Measurements from ENCODE around the gene OSBPL7. TPM values are rescaled to one million over a fixed set of nuclear protein-coding genes. Genes with fewer than 3 reads are reported as not detected.
A peak's percentile ranks its signal among the peaks of the same experiment; 100 is the strongest.

Gene OSBPL7
- total and polyA plus RNA-seq, 2 experiments from 2014 or later = 12.1 to 20.5 TPM

- H3K27ac ChIP-seq = no peak overlapping the region
- H3K36me3 ChIP-seq = no peaks in the 10 kb centered on the region
- no peak for TF ChIP-seq CTCF (IDR thresholded peaks at IDR 0.05; ENCODE audit: low read depth, low read length)
- no peak for DNase-seq (ENCODE audit: low read depth in 1 of 2, low spot score in 1 of 2)
- H3K27me3 ChIP-seq = peaks cover 9% of the 10 kb centered on the region
- H3K9me3 ChIP-seq (ENCODE audit: low read depth) = no peaks in the 10 kb centered on the region
- H3K4me3 ChIP-seq = no peak overlapping the region
- peaks cover 16% of the 10 kb centered on the region for H3K4me1 ChIP-seq (ENCODE audit: low read depth)
These were observed 19.7 kb downstream of the OSBPL7 start for GRCh38 chr17:47801906-47802305.

- H3K4me3 ChIP-seq = no peak overlapping the region
- DNase-seq (ENCODE audit: low read depth in 1 of 2, low spot score in 1 of 2) = no peak
- peaks cover 9% of the 10 kb centered on the region for H3K27me3 ChIP-seq
- no peak for TF ChIP-seq CTCF (IDR thresholded peaks at IDR 0.05; ENCODE audit: low read depth, low read length)
- H3K27ac ChIP-seq = no peak overlapping the region
- H3K4me1 ChIP-seq (ENCODE audit: low read depth) = peaks cover 16% of the 10 kb centered on the region
- H3K36me3 ChIP-seq = no peaks in the 10 kb centered on the region
- H3K9me3 ChIP-seq (ENCODE audit: low read depth) = no peaks in the 10 kb centered on the region
These were observed 20.3 kb downstream of the OSBPL7 start for GRCh38 chr17:47801176-47801765.

- Histone ChIP-seq H3K36me3 (no peaks in the 10 kb centered on the region), H3K27ac (no peak overlapping the region), H3K27me3 (peaks cover 9% of the 10 kb centered on the region), H3K4me3 (no peak overlapping the region), H3K9me3 (ENCODE audit: low read depth) (no peaks in the 10 kb centered on the region), H3K4me1 (ENCODE audit: low read depth) (peaks cover 12% of the 10 kb centered on the region)
- TF ChIP-seq CTCF (IDR thresholded peaks at IDR 0.05; ENCODE audit: low read depth, low read length) = no peak
- no peak for DNase-seq (ENCODE audit: low read depth in 1 of 2, low spot score in 1 of 2)
These were observed 20.9 kb downstream of the OSBPL7 start for GRCh38 chr17:47800686-47801085.

GRCh38 chr17:47797797-47798196 is 23.8 kb downstream of the OSBPL7 start:
- Histone ChIP-seq H3K4me1 (ENCODE audit: low read depth) (no peaks in the 10 kb centered on the region), H3K27ac (no peak overlapping the region), H3K4me3 (no peak overlapping the region), H3K27me3 (peaks cover 38% of the 10 kb centered on the region), H3K36me3 (no peaks in the 10 kb centered on the region), H3K9me3 (ENCODE audit: low read depth) (no peaks in the 10 kb centered on the region)
- DNase-seq (ENCODE audit: low read depth in 1 of 2, low spot score in 1 of 2) = peak; percentile 35 to 68
- TF ChIP-seq CTCF (IDR thresholded peaks at IDR 0.05; ENCODE audit: low read depth, low read length) = no peak

DNA sequence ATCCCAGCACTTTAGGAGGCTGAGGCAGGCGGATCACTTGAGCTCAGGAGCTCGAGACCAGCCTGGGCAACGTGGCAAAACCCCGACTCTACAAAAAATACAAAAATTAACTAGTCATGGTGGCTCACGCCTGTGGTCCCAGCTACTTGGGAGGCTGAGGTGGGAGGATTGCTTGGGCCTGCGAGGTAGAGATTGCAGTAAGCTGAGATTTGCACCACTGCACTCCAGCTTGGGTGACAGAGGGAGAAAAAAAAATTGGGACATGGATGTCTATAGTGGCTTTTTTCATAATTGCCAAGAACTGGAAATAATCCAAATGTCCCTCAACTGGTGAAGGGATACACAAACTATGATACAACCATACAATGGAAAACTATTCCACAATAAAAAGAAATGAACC is 28.6 kb downstream of the OSBPL7 start:
- Histone ChIP-seq H3K4me3 (no peak overlapping the region), H3K27ac (no peak overlapping the region), H3K27me3 (peaks cover 76% of the 10 kb centered on the region), H3K36me3 (no peaks in the 10 kb centered on the region), H3K4me1 (ENCODE audit: low read depth) (no peaks in the 10 kb centered on the region), H3K9me3 (ENCODE audit: low read depth) (no peaks in the 10 kb centered on the region)
- TF ChIP-seq CTCF (IDR thresholded peaks at IDR 0.05; ENCODE audit: low read depth, low read length) = no peak
- DNase-seq (ENCODE audit: low read depth in 1 of 2, low spot score in 1 of 2) = no peak
